HUES6 (cell line): ENCODE results near the gene RIBC1.
"Not testable (repeated sequence)": the region's sequence is repeated elsewhere in the genome, so short reads cannot be mapped to it uniquely, and the experiment has no call there.

Experiments used
- H3K27ac ChIP-seq: 2 replicates; pipeline ENCODE4 v1.7.0; 2013; ENCODE audit warnings: low read depth, mild to moderate bottlenecking, low read length, inconsistent platforms
- H3K27me3 ChIP-seq: 2 replicates; pipeline ENCODE4 v1.6.1; 2013; ENCODE audit warnings: low read length; ENCODE audit not compliant: control insufficient read depth, insufficient read depth
- H3K36me3 ChIP-seq: 2 replicates; pipeline ENCODE4 v1.6.1; 2013; ENCODE audit warnings: low read length; ENCODE audit not compliant: control insufficient read depth, insufficient read depth
- H3K4me1 ChIP-seq: 2 replicates; pipeline ENCODE4 v1.6.1; 2013; ENCODE audit warnings: low read length; ENCODE audit not compliant: control insufficient read depth, insufficient read depth
- H3K4me3 ChIP-seq: 2 replicates; pipeline ENCODE4 v1.5.1; 2013; ENCODE audit warnings: low read depth, low read length
- H3K9ac ChIP-seq: one replicate; pipeline ENCODE4 v1.6.1; 2013; ENCODE audit warnings: mild to moderate bottlenecking, low read length
- H3K9me3 ChIP-seq: 2 replicates; pipeline ENCODE4 v1.6.1; 2013; ENCODE audit warnings: low read depth, low read length; ENCODE audit not compliant: control insufficient read depth, insufficient read depth

Gene RIBC1

DNA sequence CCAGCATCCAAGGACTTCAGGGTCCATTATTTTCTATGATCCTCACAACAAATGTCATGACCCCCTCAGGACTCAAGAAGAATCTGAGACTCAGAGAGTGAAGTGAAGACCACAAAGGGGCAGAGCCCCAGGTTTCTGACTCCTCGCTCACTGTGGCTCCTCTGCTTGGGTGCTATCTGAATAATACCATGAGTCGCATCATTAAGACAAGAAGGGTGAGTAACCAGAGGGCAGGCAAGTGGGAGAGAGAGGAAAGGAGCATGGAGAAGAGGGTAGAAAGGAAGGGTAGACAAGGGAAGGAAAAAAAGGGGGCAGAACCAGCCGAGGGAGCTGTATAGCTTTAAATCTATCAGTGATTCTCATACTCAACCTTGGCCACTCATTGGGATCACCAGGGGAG lies 27.0 kb downstream of the RIBC1 start:
- H3K27ac ChIP-seq: no peak overlapping the region
- H3K9me3 ChIP-seq: peaks cover 5% of the 10 kb centered on the region; the same call in 1 of the 2 replicates
- H3K4me1 ChIP-seq: no peaks in the 10 kb centered on the region
- H3K36me3 ChIP-seq: no peaks in the 10 kb centered on the region
- no peak overlapping the region for H3K9ac ChIP-seq
- H3K4me3 ChIP-seq: no peak overlapping the region
- no peaks in the 10 kb centered on the region for H3K27me3 ChIP-seq

GRCh38 chrX:53452812-53453211 lies 30.1 kb downstream of the RIBC1 start:
- H3K4me3 ChIP-seq: no peak overlapping the region
- no peak overlapping the region for H3K9ac ChIP-seq
- H3K27me3 ChIP-seq: no peaks in the 10 kb centered on the region
- H3K9me3 ChIP-seq: peaks cover 5% of the 10 kb centered on the region; the same call in 1 of the 2 replicates
- no peaks in the 10 kb centered on the region for H3K36me3 ChIP-seq
- H3K4me1 ChIP-seq: no peaks in the 10 kb centered on the region
- H3K27ac ChIP-seq: no peak overlapping the region

GRCh38 chrX:53456254-53456653 lies 33.6 kb downstream of the RIBC1 start:
- H3K27me3 ChIP-seq: no peaks in the 10 kb centered on the region
- H3K9ac ChIP-seq: no peak overlapping the region
- H3K9me3 ChIP-seq: no peaks in the 10 kb centered on the region; the same call in 1 of the 2 replicates
- no peak overlapping the region for H3K27ac ChIP-seq
- H3K36me3 ChIP-seq: no peaks in the 10 kb centered on the region
- no peak overlapping the region for H3K4me3 ChIP-seq
- no peaks in the 10 kb centered on the region for H3K4me1 ChIP-seq

DNA sequence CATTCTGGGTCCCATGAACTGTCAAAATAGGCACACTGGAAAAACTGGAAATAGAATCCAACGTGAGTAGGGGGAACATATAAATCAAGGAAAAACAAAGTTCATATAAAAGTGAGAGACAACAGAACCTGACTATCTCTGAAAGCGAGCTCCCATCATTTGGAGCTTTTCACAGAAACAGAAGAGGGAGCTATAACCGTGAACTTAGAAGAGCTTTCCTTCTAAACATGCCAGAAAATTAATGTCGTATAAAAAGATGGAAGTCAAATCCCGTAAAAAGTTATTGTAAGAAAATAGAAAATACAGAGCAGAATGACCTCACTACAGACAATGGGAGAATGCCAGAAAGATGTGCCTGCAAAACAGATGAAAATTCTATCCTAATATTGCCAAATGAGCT lies 35.4 kb downstream of the RIBC1 start:
- Histone ChIP-seq H3K9me3 (no peaks in the 10 kb centered on the region; the same call in 1 of the 2 replicates), H3K27me3 (no peaks in the 10 kb centered on the region), H3K4me3 (no peak overlapping the region), H3K36me3 (no peaks in the 10 kb centered on the region), H3K4me1 (no peaks in the 10 kb centered on the region), H3K27ac (no peak overlapping the region), H3K9ac (no peak overlapping the region)

DNA sequence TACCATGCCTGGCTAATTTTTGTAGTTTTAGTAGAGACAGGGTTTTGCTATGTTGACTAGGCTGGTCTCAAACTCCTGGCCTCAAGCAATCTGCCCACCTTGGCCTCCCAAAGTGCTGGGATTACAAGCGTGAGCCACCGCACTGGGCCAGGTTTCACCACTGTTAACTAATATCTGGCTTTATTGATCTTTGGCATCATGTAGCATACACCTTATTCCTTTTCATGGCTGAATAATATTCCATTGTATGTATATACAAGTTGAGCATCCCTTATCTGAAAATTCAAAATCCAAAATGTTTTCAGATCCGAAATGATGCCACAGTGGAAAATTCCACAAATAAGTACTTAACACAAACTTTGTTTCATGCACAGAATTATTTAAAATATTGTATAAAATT lies 46.0 kb downstream of the RIBC1 start:
- H3K4me1 ChIP-seq, H3K9ac ChIP-seq, H3K9me3 ChIP-seq, H3K36me3 ChIP-seq, H3K4me3 ChIP-seq, H3K27ac ChIP-seq: not testable (repeated sequence)
- peaks cover 12% of the 10 kb centered on the region for H3K27me3 ChIP-seq

DNA sequence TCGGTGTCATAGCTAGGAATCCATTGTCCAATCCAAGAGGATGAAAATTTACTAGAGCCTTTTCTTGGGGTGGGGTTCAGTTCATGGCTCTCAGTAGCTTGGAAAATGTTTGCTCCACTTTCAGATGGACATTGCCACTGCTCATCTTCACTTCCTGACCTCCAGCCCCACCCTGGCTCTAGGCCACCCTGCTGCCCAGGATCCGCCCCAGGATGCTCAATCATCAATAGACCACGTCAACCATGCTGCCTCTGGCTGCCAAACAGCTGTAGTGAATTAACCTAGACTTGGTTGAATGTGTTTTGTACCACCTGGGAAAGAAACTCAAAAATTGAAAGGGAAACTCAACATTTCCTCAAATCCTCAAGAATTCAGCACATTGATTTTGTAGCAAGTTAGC lies 48.7 kb downstream of the RIBC1 start:
- peaks cover 8% of the 10 kb centered on the region; the same call in 1 of the 2 replicates for H3K9me3 ChIP-seq

DNA sequence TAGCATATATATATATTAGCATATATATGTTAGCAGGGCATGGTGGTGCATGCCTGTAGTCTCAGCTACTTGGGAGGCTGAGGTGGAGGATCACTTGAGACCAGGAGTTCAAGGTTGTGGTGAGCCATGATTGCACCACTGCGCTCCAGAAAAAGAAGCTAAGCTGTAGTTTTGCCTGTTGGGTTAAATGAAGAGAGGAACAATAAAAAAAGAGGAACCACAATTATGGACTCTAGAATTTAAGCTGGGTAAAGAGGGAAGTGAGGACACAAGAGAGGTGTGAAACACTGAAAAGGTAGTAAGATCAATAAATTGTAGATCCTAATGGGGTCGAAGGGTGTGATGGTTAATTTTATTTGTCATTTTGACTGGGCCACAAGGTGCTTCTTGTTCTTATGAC lies 52.0 kb downstream of the RIBC1 start:
- Histone ChIP-seq H3K27ac (no peak overlapping the region), H3K9ac (no peak overlapping the region), H3K9me3 (peaks cover 14% of the 10 kb centered on the region; the same call in 1 of the 2 replicates), H3K36me3 (no peaks in the 10 kb centered on the region), H3K27me3 (peaks cover 17% of the 10 kb centered on the region), H3K4me1 (peaks cover 1% of the 10 kb centered on the region), H3K4me3 (no peak overlapping the region)

More for the DNA sequence above, 48.7 kb downstream of the RIBC1 start:
- Histone ChIP-seq H3K4me1 (no peaks in the 10 kb centered on the region), H3K27ac (no peak overlapping the region), H3K9ac (no peak overlapping the region), H3K36me3 (no peaks in the 10 kb centered on the region), H3K27me3 (peaks cover 17% of the 10 kb centered on the region), H3K4me3 (no peak overlapping the region)

DNA sequence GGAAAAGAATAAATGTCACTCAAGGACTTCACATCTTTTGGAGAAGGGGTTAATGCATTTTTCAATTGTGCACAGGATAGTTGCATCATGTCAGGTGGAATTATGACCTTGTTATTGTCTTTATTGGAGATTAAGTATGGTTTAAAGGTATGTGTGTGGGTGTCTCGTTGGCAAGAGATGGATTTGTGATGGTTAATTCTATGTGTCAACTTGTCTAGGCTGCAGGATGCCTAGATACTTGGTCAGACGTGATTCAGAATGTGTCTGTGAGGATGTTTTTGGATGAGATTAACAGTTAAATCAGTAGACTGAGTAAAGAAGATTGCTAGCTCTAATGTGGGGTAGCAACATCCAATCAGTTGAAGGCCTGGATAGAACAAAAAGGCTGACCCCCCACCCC lies 53.7 kb downstream of the RIBC1 start:
- H3K4me1 ChIP-seq: peaks cover 4% of the 10 kb centered on the region
- peaks cover 17% of the 10 kb centered on the region for H3K27me3 ChIP-seq
- H3K27ac ChIP-seq: no peak overlapping the region
- H3K36me3 ChIP-seq: no peaks in the 10 kb centered on the region
- peaks cover 14% of the 10 kb centered on the region; the same call in 1 of the 2 replicates for H3K9me3 ChIP-seq
- no peak overlapping the region for H3K4me3 ChIP-seq
- no peak overlapping the region for H3K9ac ChIP-seq

DNA sequence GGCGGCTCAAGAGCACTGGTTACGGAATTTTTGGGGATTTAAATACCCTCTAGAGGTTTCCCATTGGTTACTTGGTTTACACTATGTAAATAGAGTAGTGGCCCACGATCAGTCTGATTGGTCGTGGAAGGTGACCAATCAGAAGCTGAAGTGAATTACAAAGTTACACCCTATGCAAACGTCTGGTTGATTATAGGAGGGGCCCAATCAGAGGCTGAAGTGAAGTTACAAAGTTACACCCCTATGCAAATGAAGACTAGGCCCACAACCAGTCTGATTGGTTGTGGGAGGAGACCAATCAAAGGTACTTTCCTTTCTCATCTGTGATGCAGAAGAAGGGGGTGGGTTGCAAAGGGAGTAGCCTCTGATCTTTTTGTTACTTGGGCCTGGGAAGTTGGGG lies 56.6 kb downstream of the RIBC1 start:
- Histone ChIP-seq H3K27me3 (peaks cover 4% of the 10 kb centered on the region; the same call in 1 of the 2 replicates), H3K4me1 (peaks cover 4% of the 10 kb centered on the region), H3K36me3 (no peaks in the 10 kb centered on the region), H3K4me3 (no peak overlapping the region), H3K9ac (no peak overlapping the region), H3K27ac (no peak overlapping the region), H3K9me3 (peaks cover 9% of the 10 kb centered on the region; the same call in 1 of the 2 replicates)
